Upper lobe of left lung (tissue), 6 donors: ENCODE data around the gene IFIH1. TPM values are rescaled to one million over a fixed set of nuclear protein-coding genes. Genes with fewer than 3 reads are reported as not detected.

Experiments used
- ATAC-seq, 2 donors: fragments of 200-7000 bp; cut with Tn5 transposase; one replicate each; pipeline ENCODE4 v1.9.1; 2022; ENCODE audit warnings: mild to moderate bottlenecking in 2 of 2, moderate library complexity in 2 of 2; ENCODE audit not compliant: low FRiP score in 2 of 2
- DNase-seq, 2 donors: peaks; one replicate each; pipeline ENCODE4 v3.0.0-alpha.2; 2019 to 2020
- H3K27ac ChIP-seq, 4 donors: fragments of 200-600 bp; sonication (generic); one replicate each; pipeline ENCODE4 v1.5.1; 2016 to 2019
- H3K27me3 ChIP-seq, 4 donors: fragments of 200-600 bp; sonication (generic); one replicate each; pipeline ENCODE4 v1.5.1; 2017 to 2019
- H3K36me3 ChIP-seq, 4 donors: fragments of 200-600 bp; sonication (generic); one replicate each; pipeline ENCODE4 v1.5.1; 2016 to 2019
- H3K4me1 ChIP-seq, 4 donors: fragments of 200-600 bp; sonication (generic); one replicate each; pipeline ENCODE4 v1.5.1; 2018 to 2019
- H3K4me3 ChIP-seq, 4 donors: fragments of 200-600 bp; sonication (generic); one replicate each; pipeline ENCODE4 v1.5.1; 2017 to 2019; ENCODE audit warnings: mild to moderate bottlenecking in 2 of 4, moderate library complexity in 1 of 4
- H3K9me3 ChIP-seq, 4 donors: fragments of 200-600 bp; sonication (generic); one replicate each; pipeline ENCODE4 v1.5.1; 2018 to 2019
- EP300 ChIP-seq, 4 donors: sonication (generic); formaldehyde crosslinking; IDR thresholded peaks; one replicate each; pipeline ENCODE4 v1.5.1; 2017; ENCODE audit warnings: antibody characterized with exemption in 4 of 4, control low read depth in 2 of 4
- POLR2A ChIP-seq, 4 donors: fragments of 450-650 bp; IDR thresholded peaks; one replicate each; pipeline ENCODE4 v1.5.1; 2016 to 2017; ENCODE audit warnings: antibody characterized with exemption in 4 of 4, mild to moderate bottlenecking in 2 of 4
- POLR2AphosphoS5 ChIP-seq, 2 donors: sonication (generic); formaldehyde crosslinking; IDR thresholded peaks; one replicate each; pipeline ENCODE4 v1.5.1; 2017; ENCODE audit warnings: antibody characterized with exemption in 2 of 2
- WGBS, 2 donors: methylation state at CpG; one replicate each; pipeline ENCODE4 v1.1.5; 2017 to 2018; 5-methylcytosine and 5-hydroxymethylcytosine counted together
- total RNA-seq, 6 donors: library from RNA; depleted of rRNA in 4 of 6; stranded (reverse); fragments of >200 nt in 4 of 6; gene quantifications; one replicate each; pipeline versions ENCODE4 v1.1.0 to v1.2.1, GENCODE V29; 2016 to 2021
- TF ChIP-seq, protein P1 (sequence below), 6 experiments: fragments of 450-650 bp in 4 of 6; fragments of 200-600 bp in 2 of 6; sonication (generic) in 2 of 6; IDR thresholded peaks; one replicate each; pipeline ENCODE4 v1.5.1; 2016 to 2019; ENCODE audit warnings: antibody characterized with exemption in 6 of 6
- donor health status: DM: no; HTN: no; CAD: no; lungs with moderate emphysema.
- donor health status: DM: no; HTN: yes; CAD: no; lungs with severe emphysema.

Gene IFIH1
- total RNA-seq, 6 donors from 2014 or later = 21.0 to 47.2 (median 28.5) TPM

GRCh38 chr2:162233197-162233596, 85.3 kb downstream of the IFIH1 start:
- H3K4me3 ChIP-seq = no peak overlapping the region
- H3K27me3 ChIP-seq = no peaks in the 10 kb centered on the region
- ATAC-seq (no peak), DNase-seq (no peak)
- no peaks in the 10 kb centered on the region for H3K36me3 ChIP-seq
- TF ChIP-seq, protein P1, sequence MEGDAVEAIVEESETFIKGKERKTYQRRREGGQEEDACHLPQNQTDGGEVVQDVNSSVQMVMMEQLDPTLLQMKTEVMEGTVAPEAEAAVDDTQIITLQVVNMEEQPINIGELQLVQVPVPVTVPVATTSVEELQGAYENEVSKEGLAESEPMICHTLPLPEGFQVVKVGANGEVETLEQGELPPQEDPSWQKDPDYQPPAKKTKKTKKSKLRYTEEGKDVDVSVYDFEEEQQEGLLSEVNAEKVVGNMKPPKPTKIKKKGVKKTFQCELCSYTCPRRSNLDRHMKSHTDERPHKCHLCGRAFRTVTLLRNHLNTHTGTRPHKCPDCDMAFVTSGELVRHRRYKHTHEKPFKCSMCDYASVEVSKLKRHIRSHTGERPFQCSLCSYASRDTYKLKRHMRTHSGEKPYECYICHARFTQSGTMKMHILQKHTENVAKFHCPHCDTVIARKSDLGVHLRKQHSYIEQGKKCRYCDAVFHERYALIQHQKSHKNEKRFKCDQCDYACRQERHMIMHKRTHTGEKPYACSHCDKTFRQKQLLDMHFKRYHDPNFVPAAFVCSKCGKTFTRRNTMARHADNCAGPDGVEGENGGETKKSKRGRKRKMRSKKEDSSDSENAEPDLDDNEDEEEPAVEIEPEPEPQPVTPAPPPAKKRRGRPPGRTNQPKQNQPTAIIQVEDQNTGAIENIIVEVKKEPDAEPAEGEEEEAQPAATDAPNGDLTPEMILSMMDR (IDR thresholded peaks at IDR 0.05) = no peak
- TF ChIP-seq POLR2A (IDR thresholded peaks at IDR 0.05) = no peak
- no peak for TF ChIP-seq EP300 (IDR thresholded peaks at IDR 0.05)
- TF ChIP-seq POLR2AphosphoS5 (IDR thresholded peaks at IDR 0.05) = no peak
- WGBS, 2 donors = 47 to 62% methylated on average over 1 of the region's 1 CpG
- H3K4me1 ChIP-seq = no peaks in the 10 kb centered on the region
- no peak overlapping the region for H3K27ac ChIP-seq
- H3K9me3 ChIP-seq = no peaks in the 10 kb centered on the region

- Histone ChIP-seq H3K4me3 (no peak overlapping the region), H3K4me1 (no peaks in the 10 kb centered on the region), H3K27me3 (no peaks in the 10 kb centered on the region), H3K36me3 (no peaks in the 10 kb centered on the region), H3K27ac (no peak overlapping the region), H3K9me3 (no peaks in the 10 kb centered on the region)
- WGBS, 2 donors = 39 to 65% methylated on average over 2 of the region's 2 CpGs
- ATAC-seq = no peak
- no peak for DNase-seq
- TF ChIP-seq POLR2AphosphoS5 (IDR thresholded peaks at IDR 0.05) = no peak
- TF ChIP-seq, protein P1 (IDR thresholded peaks at IDR 0.05) = no peak
- TF ChIP-seq EP300 (IDR thresholded peaks at IDR 0.05) = no peak
- TF ChIP-seq POLR2A (IDR thresholded peaks at IDR 0.05) = no peak
These were observed 85.8 kb downstream of the IFIH1 start for GRCh38 chr2:162232671-162233070.

- H3K36me3 ChIP-seq = no peaks in the 10 kb centered on the region
- H3K4me1 ChIP-seq = no peaks in the 10 kb centered on the region
- ATAC-seq = no peak
- TF ChIP-seq POLR2A (IDR thresholded peaks at IDR 0.05) (no peak), POLR2AphosphoS5 (IDR thresholded peaks at IDR 0.05) (no peak), EP300 (IDR thresholded peaks at IDR 0.05) (no peak)
- TF ChIP-seq, protein P1 (IDR thresholded peaks at IDR 0.05) = no peak
- 42 to 53% methylated on average over 2 of the region's 2 CpGs for WGBS, 2 donors
- H3K27ac ChIP-seq = no peak overlapping the region
- H3K9me3 ChIP-seq = no peaks in the 10 kb centered on the region
- no peak overlapping the region for H3K4me3 ChIP-seq
- H3K27me3 ChIP-seq = no peaks in the 10 kb centered on the region
- DNase-seq = no peak
These were observed 86.5 kb downstream of the IFIH1 start for GRCh38 chr2:162232027-162232426.

- Histone ChIP-seq H3K4me1 (no peaks in the 10 kb centered on the region), H3K27me3 (no peaks in the 10 kb centered on the region), H3K4me3 (no peak overlapping the region), H3K9me3 (no peaks in the 10 kb centered on the region), H3K27ac (no peak overlapping the region), H3K36me3 (no peaks in the 10 kb centered on the region)
- 23 to 83% methylated on average over 1 of the region's 1 CpG for WGBS, 2 donors
- ATAC-seq = no peak
- TF ChIP-seq POLR2A (IDR thresholded peaks at IDR 0.05) = no peak
- no peak for TF ChIP-seq POLR2AphosphoS5 (IDR thresholded peaks at IDR 0.05)
- TF ChIP-seq, protein P1 (IDR thresholded peaks at IDR 0.05) = no peak
- no peak for TF ChIP-seq EP300 (IDR thresholded peaks at IDR 0.05)
- no peak for DNase-seq
These were observed 87.7 kb downstream of the IFIH1 start for GRCh38 chr2:162230761-162231160.

DNA sequence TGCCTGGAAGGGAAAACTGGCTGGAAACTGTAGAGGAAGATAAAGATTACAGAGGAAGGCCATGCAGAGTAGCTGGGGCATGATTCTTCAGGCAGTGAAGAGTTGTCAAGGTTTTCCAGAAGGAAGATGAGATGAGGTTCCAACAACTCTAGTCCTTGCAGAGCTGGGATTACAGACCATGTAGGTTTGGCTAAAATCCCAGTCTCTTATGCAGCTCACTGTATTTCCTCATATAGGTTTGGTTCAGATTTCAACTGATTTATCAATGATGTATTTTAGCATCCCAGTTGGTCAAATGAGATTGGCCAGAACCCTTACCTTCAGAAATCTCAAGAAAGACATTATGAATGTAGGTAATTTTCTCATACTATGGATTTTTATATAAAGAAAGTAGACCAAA, 91.6 kb downstream of the IFIH1 start:
- H3K27ac ChIP-seq = no peak overlapping the region
- ATAC-seq (no peak), DNase-seq (no peak)
- no peak overlapping the region for H3K4me3 ChIP-seq
- no peaks in the 10 kb centered on the region for H3K4me1 ChIP-seq
- no peaks in the 10 kb centered on the region for H3K9me3 ChIP-seq
- no peaks in the 10 kb centered on the region for H3K27me3 ChIP-seq
- no peak for TF ChIP-seq EP300 (IDR thresholded peaks at IDR 0.05)
- TF ChIP-seq POLR2A (IDR thresholded peaks at IDR 0.05) = no peak
- TF ChIP-seq, protein P1 (IDR thresholded peaks at IDR 0.05) = no peak
- TF ChIP-seq POLR2AphosphoS5 (IDR thresholded peaks at IDR 0.05) = no peak
- H3K36me3 ChIP-seq = no peaks in the 10 kb centered on the region
